Heart left ventricle (tissue), 13 donors: Measurements from ENCODE around the gene TENM3.

Experiments used
- POLR2A ChIP-seq, 2 donors: fragments of 450-650 bp; IDR thresholded peaks; one replicate each; pipeline ENCODE4 v1.6.1; 2017; ENCODE audit warnings: antibody characterized with exemption in 2 of 2, mild to moderate bottlenecking in 2 of 2, moderate library complexity in 2 of 2
- TF ChIP-seq, protein P1 (sequence below), 12 donors: fragments of 200-600 bp; sonication (generic) in 4 of 12; IDR thresholded peaks; one replicate each; pipeline versions ENCODE4 v1.5.0 to v1.8.0; 2018 to 2022; ENCODE audit warnings: antibody characterized with exemption in 12 of 12, mild to moderate bottlenecking in 5 of 12
- donor health status: ischemic (EF 13 %, LVEDD 7.1; RV severe dilation, severe dysfunction).
- donor health status: DM: no; HTN: yes; CAD: no.
- donor health status: DM: no; HTN: no; CAD: no.
- donor health status: ischemic (EF 25% LVEDD 6.9; RV normal size, moderate dysfunction).
- donor health status: ischemic (EF 25% LVEDD 5.7; RV mildly dilated, moderate dysfunction).
- donor health status: ischemic (EF 35%, LVEDD 5.7; RV mildly dilated, moderate dysfunction).
- donor health status: nonischemic (EF 11% LVEDD 7.7; RV severe dilation, severe dysfunction).
- donor health status: DM: yes; HTN: yes; CAD: no.
- donor health status: PGD.
- donor health status: ischemic (EF 29% LVEDD 5.4; RV normal size, mild dysfunction).
- donor health status: nonischemic (EF 23%, LVEDD 6.1; RV moderate dilation, normal function).

DNA sequence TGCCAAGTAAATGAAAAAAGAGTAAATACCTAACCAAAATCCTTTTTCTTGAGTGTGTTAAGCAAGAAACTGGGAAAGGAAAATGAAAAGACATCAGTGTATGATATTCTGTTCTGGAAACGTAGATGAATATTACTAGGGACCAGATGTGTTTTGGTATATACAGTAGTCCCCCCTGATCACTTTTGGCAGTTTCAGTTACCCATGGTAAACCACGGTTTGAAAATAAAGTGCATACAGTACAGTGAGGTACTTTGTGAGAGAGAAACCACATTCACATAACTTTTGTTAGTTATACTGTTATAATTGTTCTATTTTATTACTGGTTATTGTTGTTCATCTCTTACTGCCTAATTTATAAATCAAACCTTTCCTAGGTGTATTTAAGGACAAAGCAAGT is 250.9 kb downstream of the TENM3 start:
- no peak for TF ChIP-seq POLR2A (IDR thresholded peaks at IDR 0.05)
- TF ChIP-seq, protein P1, sequence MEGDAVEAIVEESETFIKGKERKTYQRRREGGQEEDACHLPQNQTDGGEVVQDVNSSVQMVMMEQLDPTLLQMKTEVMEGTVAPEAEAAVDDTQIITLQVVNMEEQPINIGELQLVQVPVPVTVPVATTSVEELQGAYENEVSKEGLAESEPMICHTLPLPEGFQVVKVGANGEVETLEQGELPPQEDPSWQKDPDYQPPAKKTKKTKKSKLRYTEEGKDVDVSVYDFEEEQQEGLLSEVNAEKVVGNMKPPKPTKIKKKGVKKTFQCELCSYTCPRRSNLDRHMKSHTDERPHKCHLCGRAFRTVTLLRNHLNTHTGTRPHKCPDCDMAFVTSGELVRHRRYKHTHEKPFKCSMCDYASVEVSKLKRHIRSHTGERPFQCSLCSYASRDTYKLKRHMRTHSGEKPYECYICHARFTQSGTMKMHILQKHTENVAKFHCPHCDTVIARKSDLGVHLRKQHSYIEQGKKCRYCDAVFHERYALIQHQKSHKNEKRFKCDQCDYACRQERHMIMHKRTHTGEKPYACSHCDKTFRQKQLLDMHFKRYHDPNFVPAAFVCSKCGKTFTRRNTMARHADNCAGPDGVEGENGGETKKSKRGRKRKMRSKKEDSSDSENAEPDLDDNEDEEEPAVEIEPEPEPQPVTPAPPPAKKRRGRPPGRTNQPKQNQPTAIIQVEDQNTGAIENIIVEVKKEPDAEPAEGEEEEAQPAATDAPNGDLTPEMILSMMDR (IDR thresholded peaks at IDR 0.05) = no peak
